ENCODE data around the gene UBE2E1.
"Not testable (repeated sequence)": the region's sequence is repeated elsewhere in the genome, so short reads cannot be mapped to it uniquely, and the experiment has no call there.

The UBE2E1 gene

GRCh38 chr3:23912335-23912734, 106.6 kb downstream of the UBE2E1 start:
- DNase-seq (ENCODE audit: insufficient read length, low spot score); FAIRE-seq: not testable (repeated sequence)

- FAIRE-seq (no peak), DNase-seq (ENCODE audit: insufficient read length, low spot score) (no peak)
Observed at GRCh38 chr3:23913182-23913581, 107.4 kb downstream of the UBE2E1 start.

GRCh38 chr3:23913873-23914743, 108.4 kb downstream of the UBE2E1 start:
- DNase-seq (ENCODE audit: insufficient read length, low spot score) (no peak), FAIRE-seq (no peak)

- FAIRE-seq (no peak), DNase-seq (ENCODE audit: insufficient read length, low spot score) (no peak)
Observed at GRCh38 chr3:23915537-23916108, 109.9 kb downstream of the UBE2E1 start.

GRCh38 chr3:23916152-23916885, 110.6 kb downstream of the UBE2E1 start:
- DNase-seq (ENCODE audit: insufficient read length, low spot score) (no peak), FAIRE-seq (no peak)

GRCh38 chr3:23916886-23917678, 111.3 kb downstream of the UBE2E1 start, which contains the start of the genes NKIRAS1 and RPL15:
NKIRAS1 (minus strand) TSS chr3:23916990; CDS start chr3:23910904, 6,086 bp downstream.
RPL15 (plus strand) TSS chr3:23917132; CDS start chr3:23917860, 728 bp downstream.
- FAIRE-seq (peak; percentile 84), DNase-seq (ENCODE audit: insufficient read length, low spot score) (peak; percentile 85)

- FAIRE-seq, result peak; percentile 51
Observed at GRCh38 chr3:23917679-23918303, 112.0 kb downstream of the UBE2E1 start.

GRCh38 chr3:23918331-23918730, 112.6 kb downstream of the UBE2E1 start:
- not testable (repeated sequence) for FAIRE-seq; DNase-seq (ENCODE audit: insufficient read length, low spot score)

More at GRCh38 chr3:23917679-23918303, 112.0 kb downstream of the UBE2E1 start:
- not testable (repeated sequence) for DNase-seq (ENCODE audit: insufficient read length, low spot score)

GRCh38 chr3:23919628-23920027, 113.9 kb downstream of the UBE2E1 start:
- DNase-seq (ENCODE audit: insufficient read length, low spot score) (no peak), FAIRE-seq (no peak)

GRCh38 chr3:23920151-23920655, 114.4 kb downstream of the UBE2E1 start:
- DNase-seq (ENCODE audit: insufficient read length, low spot score), result no peak
- no peak for FAIRE-seq

GRCh38 chr3:23921052-23921511, 115.3 kb downstream of the UBE2E1 start:
- FAIRE-seq, result no peak

GRCh38 chr3:23923786-23924185, 118.0 kb downstream of the UBE2E1 start:
- FAIRE-seq, result no peak

More at GRCh38 chr3:23921052-23921511, 115.3 kb downstream of the UBE2E1 start:
- no peak for DNase-seq (ENCODE audit: insufficient read length, low spot score)

GRCh38 chr3:23926246-23926645, 120.5 kb downstream of the UBE2E1 start:
- FAIRE-seq (no peak), DNase-seq (ENCODE audit: insufficient read length, low spot score) (no peak)

More at GRCh38 chr3:23923786-23924185, 118.0 kb downstream of the UBE2E1 start:
- no peak for DNase-seq (ENCODE audit: insufficient read length, low spot score)

- no peak for DNase-seq (ENCODE audit: insufficient read length, low spot score)
- FAIRE-seq, result no peak
Observed at GRCh38 chr3:23926736-23927135, 121.0 kb downstream of the UBE2E1 start.

- FAIRE-seq (no peak), DNase-seq (ENCODE audit: insufficient read length, low spot score) (no peak)
Observed at GRCh38 chr3:23928524-23928923, 122.8 kb downstream of the UBE2E1 start.

- DNase-seq (ENCODE audit: insufficient read length, low spot score), result no peak
- FAIRE-seq, result no peak
Observed at GRCh38 chr3:23931597-23931996, 125.8 kb downstream of the UBE2E1 start.

GRCh38 chr3:23932571-23932970, 126.8 kb downstream of the UBE2E1 start:
- DNase-seq (ENCODE audit: insufficient read length, low spot score) (no peak), FAIRE-seq (no peak)

- FAIRE-seq, result no peak
- DNase-seq (ENCODE audit: insufficient read length, low spot score), result no peak
Observed at GRCh38 chr3:23934253-23934652, 128.5 kb downstream of the UBE2E1 start.

GRCh38 chr3:23937296-23937695, 131.5 kb downstream of the UBE2E1 start:
- DNase-seq (ENCODE audit: insufficient read length, low spot score) (no peak), FAIRE-seq (no peak)

All from GM19239 (cell line).